Stimulated activated CD8-positive, alpha-beta memory T cell treated with anti-CD3 and anti-CD28 coated beads, Interleukin-7, amount 100 ng/mL, for 1 hour (primary cell): ENCODE data around the gene FIP1L1.
"Not testable (repeated sequence)": the region's sequence is repeated elsewhere in the genome, so short reads cannot be mapped to it uniquely, and the experiment has no call there.

Source experiments
- DNase-seq, 2 donors: peaks; one replicate each; pipeline ENCODE4 v3.0.0-alpha.2; 2020; ENCODE audit warnings: low read depth in 2 of 2

The FIP1L1 gene, protein sequence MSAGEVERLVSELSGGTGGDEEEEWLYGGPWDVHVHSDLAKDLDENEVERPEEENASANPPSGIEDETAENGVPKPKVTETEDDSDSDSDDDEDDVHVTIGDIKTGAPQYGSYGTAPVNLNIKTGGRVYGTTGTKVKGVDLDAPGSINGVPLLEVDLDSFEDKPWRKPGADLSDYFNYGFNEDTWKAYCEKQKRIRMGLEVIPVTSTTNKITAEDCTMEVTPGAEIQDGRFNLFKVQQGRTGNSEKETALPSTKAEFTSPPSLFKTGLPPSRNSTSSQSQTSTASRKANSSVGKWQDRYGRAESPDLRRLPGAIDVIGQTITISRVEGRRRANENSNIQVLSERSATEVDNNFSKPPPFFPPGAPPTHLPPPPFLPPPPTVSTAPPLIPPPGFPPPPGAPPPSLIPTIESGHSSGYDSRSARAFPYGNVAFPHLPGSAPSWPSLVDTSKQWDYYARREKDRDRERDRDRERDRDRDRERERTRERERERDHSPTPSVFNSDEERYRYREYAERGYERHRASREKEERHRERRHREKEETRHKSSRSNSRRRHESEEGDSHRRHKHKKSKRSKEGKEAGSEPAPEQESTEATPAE

DNA sequence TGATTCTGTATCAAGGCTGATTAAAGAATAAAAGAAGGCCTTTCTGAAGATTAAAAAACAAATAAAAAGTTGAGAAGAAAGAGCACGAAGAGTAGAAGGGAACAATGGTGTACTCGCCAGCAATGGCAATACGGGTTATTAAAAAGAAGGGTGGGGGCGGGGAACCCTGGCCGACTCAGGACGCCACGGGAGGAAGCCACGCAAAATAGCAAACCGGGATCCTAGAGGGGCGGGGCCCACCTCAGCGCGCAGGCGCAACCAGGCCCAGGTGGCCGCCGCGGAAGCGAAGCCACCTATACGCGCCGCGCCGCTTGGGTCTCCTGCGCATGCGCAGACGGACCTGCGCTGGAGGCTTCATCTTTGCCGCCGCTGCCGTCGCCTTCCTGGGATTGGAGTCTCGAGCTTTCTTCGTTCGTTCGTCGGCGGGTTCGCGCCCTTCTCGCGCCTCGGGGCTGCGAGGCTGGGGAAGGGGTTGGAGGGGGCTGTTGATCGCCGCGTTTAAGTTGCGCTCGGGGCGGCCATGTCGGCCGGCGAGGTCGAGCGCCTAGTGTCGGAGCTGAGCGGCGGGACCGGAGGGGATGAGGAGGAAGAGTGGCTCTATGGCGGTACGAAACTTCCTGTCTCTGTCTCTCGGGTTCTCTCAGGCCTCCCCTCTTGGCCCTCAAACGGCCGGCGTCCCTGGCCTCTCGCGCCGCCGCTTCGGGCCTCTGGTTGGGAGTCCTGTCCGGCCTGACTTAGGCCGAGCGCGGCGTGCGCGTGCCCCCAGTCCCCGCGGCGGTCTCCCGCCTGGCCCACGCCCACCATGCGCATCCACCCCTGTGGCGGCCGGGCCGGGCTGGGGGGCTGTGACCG lies at the start of gene FIP1L1:
Gene FIP1L1 (plus strand): TSS at position 323 of the 852 bp plus-strand sequence. CDS start 198 bp downstream, at position 521.
- DNase-seq: peak; percentile 94

DNA sequence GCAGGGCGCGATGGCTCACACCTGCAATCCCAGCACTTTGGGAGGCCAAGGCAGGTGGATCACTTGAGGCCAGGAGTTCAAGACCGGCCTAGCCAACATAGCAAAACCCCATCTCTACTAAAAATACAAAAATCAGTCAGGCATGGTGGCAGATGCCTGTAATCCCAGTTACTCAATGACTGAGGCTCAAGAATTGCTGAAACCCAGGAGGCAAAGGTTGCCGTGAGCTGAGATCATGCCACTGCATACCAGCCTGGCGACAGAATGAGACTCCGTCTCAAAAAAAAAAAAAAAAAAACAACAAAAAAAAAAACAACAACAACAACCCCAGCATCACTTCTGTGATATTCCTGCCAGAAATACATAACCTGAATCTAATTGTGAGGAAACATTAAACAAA lies 42.5 kb upstream of the FIP1L1 start:
- DNase-seq: not testable (repeated sequence)

- not testable (repeated sequence) for DNase-seq
Measured at GRCh38 chr4:53340145-53340544, 37.3 kb upstream of the FIP1L1 start.

DNA sequence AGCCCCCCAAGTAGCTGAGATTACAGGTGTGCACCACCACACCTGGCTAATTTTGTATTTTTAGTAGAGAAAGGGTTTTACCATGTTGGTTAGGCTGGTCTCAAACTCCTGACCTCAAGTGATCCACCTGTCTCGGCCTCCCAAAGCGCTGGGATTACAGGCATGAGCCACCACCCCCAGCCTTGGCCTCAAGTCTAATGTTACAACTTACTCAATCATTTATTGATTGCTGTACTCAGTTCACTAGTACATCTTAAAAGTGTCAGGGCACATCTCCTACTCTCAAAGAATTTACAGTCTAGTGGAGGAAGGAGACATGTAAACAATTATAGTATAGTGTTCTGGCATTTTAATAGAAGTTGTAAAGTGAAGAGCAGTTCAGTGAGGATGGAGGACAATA lies 31.0 kb upstream of the FIP1L1 start:
- DNase-seq: not testable (repeated sequence)

- DNase-seq: no peak
Measured at GRCh38 chr4:53346920-53347852, 30.3 kb upstream of the FIP1L1 start.

- DNase-seq: no peak
Measured at GRCh38 chr4:53348046-53348445, 29.4 kb upstream of the FIP1L1 start.

GRCh38 chr4:53349091-53349491 lies 28.4 kb upstream of the FIP1L1 start:
- no peak for DNase-seq

DNA sequence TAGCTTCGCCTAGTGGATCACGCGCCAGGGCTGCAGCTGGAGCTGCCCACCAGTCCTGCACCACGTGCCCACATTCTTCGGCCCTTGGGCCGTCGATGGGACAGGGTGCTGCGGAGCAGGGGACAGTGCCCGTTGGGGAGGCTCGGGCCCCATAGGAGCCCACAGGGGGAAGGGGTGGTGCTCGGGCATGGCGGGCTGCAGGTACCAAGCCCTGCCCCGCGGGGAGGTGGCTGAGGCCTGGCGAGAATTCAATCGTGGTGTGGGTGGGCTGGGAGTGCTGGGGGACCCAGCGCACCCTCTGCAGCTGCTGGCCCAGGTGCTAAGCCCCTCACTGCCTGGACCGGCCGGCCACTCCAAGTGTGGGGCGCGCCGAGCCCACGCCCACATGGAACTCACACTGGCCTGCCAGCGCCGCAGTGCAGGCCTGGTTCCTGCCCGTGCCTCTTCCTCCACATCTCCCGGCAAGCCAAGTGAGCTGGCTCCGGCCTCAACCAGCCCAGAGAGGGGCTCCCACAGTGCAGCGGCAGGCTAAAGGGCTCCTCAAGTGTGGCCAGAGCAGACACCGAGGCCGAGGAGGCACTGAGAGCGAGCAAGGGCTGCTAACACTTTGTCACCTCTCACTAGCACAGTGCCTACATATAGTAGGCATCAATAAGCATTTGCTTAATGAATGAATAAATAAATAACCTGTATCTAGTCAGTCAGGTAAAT lies 23.3 kb upstream of the FIP1L1 start:
- DNase-seq: no peak

DNA sequence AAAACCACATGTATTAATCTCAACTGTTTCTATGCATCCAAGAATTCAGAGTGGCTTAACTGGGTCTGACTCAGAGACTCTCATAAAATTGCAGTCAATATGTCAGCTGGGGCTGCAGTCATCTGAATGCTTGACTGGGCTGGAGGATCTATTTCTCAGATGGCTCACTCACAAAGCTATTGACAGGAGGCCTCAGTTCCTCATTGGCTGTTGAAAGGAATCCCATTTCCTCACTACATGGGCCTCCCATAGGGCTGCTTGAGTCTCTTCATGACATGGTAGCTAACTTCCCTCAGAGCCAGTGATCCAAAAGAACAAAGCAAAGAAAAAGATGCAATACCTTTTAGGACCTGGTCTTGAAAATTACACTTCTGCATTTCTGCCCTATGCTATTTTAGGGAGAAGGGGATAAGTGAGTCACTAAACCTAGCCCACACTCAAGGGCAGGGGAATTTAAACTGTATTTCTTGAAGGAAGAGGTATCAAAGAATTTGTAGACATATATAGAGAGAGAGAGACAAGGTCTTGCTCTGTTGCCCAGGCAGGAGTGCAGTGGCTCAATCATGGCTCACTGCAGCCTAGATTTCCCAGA lies 21.4 kb upstream of the FIP1L1 start:
- no peak for DNase-seq

DNA sequence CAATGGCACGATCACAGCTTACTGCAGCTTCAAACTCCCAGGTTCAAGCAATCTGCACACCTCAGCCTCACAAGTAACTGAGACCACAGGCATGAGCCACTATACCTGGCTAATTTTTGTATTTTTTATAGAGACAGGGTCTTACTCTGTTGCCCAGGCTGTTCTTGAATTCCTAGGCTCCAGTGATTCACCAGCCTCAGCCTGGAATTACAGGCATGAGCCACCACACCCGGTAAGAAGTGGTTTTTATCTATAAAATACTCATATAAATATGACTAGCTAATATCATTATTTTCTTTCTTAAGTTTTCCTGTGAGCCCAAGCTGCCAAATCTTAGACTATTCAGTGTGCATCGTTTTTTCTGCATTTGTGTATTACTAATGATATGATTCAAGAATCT lies 16.0 kb upstream of the FIP1L1 start:
- no peak for DNase-seq

DNA sequence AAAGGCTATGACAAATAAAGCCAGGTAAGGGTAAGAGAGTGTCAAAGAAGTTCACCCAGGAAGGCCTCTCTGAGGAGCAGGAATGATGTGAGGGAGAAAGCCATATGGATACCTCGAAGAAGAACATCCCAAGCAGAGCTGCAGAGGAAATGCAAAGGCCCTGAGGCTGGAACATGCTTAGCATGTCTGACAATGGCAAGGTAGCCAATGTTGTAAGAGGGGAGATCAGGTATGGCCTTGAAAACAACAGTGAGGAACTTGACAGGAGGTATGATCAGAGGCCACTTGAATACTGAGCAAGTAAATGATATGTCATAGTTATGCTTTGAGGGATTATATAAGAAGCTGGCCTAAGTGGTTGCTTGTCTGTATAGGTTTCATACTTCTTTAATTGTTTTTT lies 15.3 kb upstream of the FIP1L1 start:
- no peak for DNase-seq

DNA sequence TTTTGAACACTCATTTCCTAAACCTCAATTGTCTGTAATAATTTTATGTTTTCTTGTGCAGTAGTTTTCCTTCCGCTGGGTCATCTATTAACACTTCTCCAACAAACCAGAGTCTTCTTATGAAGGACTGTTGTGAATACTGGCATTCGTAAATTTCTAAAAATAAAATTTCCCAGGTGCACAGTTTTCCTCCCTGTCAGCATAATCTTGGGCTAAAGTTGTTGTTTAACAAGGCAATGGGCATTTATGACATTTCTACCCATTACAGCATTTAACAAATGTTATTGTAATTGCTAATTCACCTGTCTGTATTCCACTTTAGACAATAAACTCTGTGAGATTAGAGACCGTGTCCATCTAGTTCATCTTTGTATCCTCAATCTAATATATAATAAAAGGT lies 12.8 kb upstream of the FIP1L1 start:
- DNase-seq: no peak

- DNase-seq: no peak
Measured at GRCh38 chr4:53365121-53365485, 12.3 kb upstream of the FIP1L1 start.

DNA sequence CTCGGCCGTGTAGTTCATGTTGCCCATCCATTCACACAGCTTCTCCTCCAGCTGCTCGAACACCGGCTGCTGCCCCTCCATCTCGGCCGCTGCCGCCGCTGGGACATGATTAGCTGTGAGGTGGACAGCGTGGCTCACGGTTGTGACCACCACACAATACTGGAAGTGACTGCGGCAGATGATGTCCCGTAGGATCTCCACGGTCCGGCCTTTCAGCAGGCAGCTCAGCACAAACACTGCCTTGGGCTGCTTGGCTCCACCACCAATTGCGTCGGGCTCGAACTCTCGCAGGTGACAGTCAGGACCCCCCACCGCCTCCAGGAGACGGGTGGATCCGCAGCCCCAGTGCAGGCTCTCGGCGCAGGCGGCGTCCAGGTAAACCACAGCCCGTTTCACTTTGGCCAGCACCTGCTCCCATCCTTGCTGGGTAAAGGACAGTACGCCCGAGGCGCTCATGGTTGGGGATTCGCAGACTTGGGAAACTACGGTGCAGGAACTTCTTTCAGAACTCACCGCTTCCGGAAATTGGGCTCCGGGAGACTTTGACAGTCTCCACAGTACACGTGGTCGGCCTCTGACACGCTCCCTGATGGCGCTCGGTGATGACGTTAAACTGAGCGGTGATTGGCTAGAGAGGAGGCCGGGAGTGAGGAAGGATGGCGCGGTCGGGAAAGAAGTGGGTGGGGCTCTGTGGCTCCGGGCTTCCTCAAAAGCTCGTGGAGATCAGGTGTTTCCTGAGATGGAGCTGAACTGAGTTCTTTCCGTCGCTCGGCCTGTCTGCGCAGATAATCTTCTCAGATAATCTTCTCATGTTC lies 11.7 kb upstream of the FIP1L1 start, which contains the start of gene SCFD2:
Gene SCFD2 (minus strand): TSS at position 576 of the 815 bp plus-strand sequence.
- peak; percentile 94 to 97 for DNase-seq

- no peak for DNase-seq
Measured at GRCh38 chr4:53366301-53366716, 11.1 kb upstream of the FIP1L1 start.

DNA sequence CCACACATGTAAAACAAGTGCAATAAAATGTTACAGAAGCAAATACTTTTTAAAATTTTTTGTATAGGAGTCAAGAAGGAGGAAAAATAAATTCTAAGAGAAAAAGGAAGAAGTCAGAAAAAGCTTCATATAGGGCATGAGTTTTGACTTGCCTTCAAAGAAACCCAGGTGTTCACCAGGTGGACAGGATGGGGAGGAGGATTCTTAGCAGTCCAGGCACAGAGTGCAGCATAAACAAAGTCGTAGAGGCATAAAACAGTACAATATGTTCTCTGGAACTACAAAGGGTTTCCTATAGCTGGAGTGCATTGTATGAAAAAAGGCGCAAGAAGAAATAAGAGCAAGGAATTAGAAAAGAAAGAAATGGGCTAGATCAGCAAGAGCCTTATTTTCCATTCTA lies 9.7 kb upstream of the FIP1L1 start:
- DNase-seq: no peak

DNA sequence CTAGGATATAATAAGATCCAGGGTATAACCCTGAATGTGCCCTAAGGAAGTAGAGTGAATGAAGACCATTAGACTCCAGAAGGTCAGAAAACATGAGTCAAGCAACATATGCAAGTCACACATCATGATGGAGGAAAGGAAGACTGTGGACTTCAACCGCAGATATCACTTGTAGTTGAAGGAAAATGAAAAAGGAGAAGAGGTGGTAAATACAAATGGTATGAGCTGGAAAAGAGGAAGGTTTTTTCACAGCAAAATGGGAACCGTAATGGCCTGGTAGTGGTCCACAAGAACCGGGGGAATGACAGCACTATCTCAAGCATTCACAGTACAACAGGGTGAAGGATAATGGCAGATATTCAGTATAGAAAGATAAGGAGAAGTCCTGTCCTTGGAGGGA lies 6.4 kb upstream of the FIP1L1 start:
- no peak for DNase-seq

DNA sequence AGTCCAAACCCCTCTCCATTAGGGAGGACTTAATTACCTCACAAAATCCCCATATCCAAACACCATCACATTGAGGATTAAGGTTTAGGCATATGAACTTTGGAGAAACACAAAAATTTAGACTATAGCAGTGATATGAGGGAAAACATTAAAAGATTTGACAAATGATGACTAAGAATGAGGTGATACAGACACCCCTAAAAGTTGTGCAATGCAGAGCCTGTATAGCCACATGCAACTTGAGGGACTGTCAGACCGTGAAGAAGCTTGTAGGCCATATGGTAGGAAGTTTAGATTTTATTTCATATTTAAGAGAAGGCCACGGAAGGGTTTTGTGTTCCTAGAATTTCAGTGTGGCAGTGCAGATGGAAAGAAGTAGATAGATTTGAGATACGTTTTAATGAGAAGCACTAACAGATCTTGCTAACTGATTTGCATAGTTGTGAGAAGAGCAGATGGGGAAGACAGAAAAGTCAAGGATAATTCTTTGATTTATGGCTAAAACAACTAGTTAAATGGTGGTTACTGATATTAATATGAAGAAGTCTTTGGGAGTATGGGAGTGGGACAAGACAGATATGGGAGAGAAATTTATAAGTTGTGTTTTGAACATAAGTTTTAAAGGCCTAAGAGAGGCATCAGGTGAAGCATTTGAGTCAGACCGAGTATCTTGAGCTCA lies 5.5 kb upstream of the FIP1L1 start:
- no peak for DNase-seq

- DNase-seq: no peak
Measured at GRCh38 chr4:53374777-53375258, 2.6 kb upstream of the FIP1L1 start.
